GM23248 (cell line): Measurements from ENCODE around the gene KIF5A. TPM values are rescaled to one million over a fixed set of nuclear protein-coding genes. Genes with fewer than 3 reads are reported as not detected.

Source experiments
- DNase-seq: peaks from one replicate; pipeline ENCODE4 v3.0.0-alpha.2; 2015
- H2AFZ ChIP-seq: fragments of 200-600 bp; sonication (generic); 2 replicates; pipeline ENCODE4 v1.6.1; 2016; ENCODE audit warnings: antibody characterized with exemption
- H3F3A ChIP-seq: fragments of 200-600 bp; sonication (generic); 2 replicates; pipeline ENCODE4 v1.6.1; 2016; ENCODE audit warnings: mild to moderate bottlenecking, antibody characterized with exemption, mixed run types; ENCODE audit not compliant: insufficient read depth
- H3K27ac ChIP-seq: fragments of 200-600 bp; sonication (generic); 2 replicates; pipeline ENCODE4 v1.5.1; 2016; ENCODE audit warnings: mild to moderate bottlenecking
- H3K27me3 ChIP-seq: fragments of 200-600 bp; sonication (generic); replicated peaks from 2 replicates; pipeline ENCODE4 v1.6.1; 2016; ENCODE audit warnings: mild to moderate bottlenecking; ENCODE audit not compliant: insufficient read depth
- H3K36me3 ChIP-seq: fragments of 200-600 bp; sonication (generic); 2 replicates; pipeline ENCODE4 v1.6.1; 2016; ENCODE audit warnings: low read depth, mild to moderate bottlenecking
- H3K4me1 ChIP-seq: fragments of 200-600 bp; sonication (generic); 2 replicates; pipeline ENCODE4 v1.6.1; 2016; ENCODE audit warnings: mild to moderate bottlenecking; ENCODE audit not compliant: insufficient read depth
- H3K4me2 ChIP-seq: fragments of 200-600 bp; sonication (generic); one replicate; pipeline ENCODE4 v1.6.1; 2016; ENCODE audit warnings: mild to moderate bottlenecking; ENCODE audit not compliant: unreplicated experiment
- H3K4me3 ChIP-seq: fragments of 200-600 bp; sonication (generic); 2 replicates; pipeline ENCODE4 v1.5.1; 2016; ENCODE audit warnings: mild to moderate bottlenecking
- H3K79me2 ChIP-seq: fragments of 200-600 bp; sonication (generic); 2 replicates; pipeline ENCODE4 v1.6.1; 2016; ENCODE audit warnings: mild to moderate bottlenecking; ENCODE audit not compliant: insufficient read depth
- H3K9ac ChIP-seq: fragments of 200-600 bp; sonication (generic); 2 replicates; pipeline ENCODE4 v1.6.1; 2016; ENCODE audit warnings: mild to moderate bottlenecking
- H3K9me2 ChIP-seq: fragments of 200-600 bp; sonication (generic); 2 replicates; pipeline ENCODE4 v1.6.1; 2016; ENCODE audit warnings: mixed run types, mild to moderate bottlenecking, moderate library complexity; ENCODE audit not compliant: insufficient read depth
- H3K9me3 ChIP-seq: fragments of 200-600 bp; sonication (generic); one replicate; pipeline ENCODE4 v1.6.1; 2017; ENCODE audit warnings: low read depth
- H4K20me1 ChIP-seq: fragments of 200-600 bp; sonication (generic); 2 replicates; pipeline ENCODE4 v1.6.0; 2016; ENCODE audit not compliant: insufficient read depth
- EZH2 ChIP-seq: fragments of 200-600 bp; sonication (generic); IDR thresholded peaks from 2 replicates; pipeline ENCODE4 v1.6.1; 2018; ENCODE audit warnings: antibody characterized with exemption, mild to moderate bottlenecking; ENCODE audit not compliant: insufficient read depth, poor library complexity, severe bottlenecking
- EZH2phosphoT487 ChIP-seq: fragments of 200-600 bp; sonication (generic); IDR thresholded peaks from 2 replicates; pipeline ENCODE4 v1.6.1; 2018; ENCODE audit warnings: antibody characterized with exemption, moderate library complexity, mild to moderate bottlenecking, low read depth; ENCODE audit not compliant: insufficient read depth
- WGBS, 2 experiments: methylation state at CpG; one replicate each; pipeline ENCODE4 v1.1.6; 2015 to 2017; ENCODE audit warnings: low lambda C conversion rate in 2 of 2, low coverage in 1 of 2; ENCODE audit errors: missing lambda C conversion rate in 2 of 2; 5-methylcytosine and 5-hydroxymethylcytosine counted together
- in situ Hi-C: fragments of 300-500 bp; cut with MboI; formaldehyde crosslinking; loops from 2 replicates; pipeline ENCODE4 v1.15.0; 2020
- polyA plus RNA-seq: library from polyadenylated mRNA; unstranded; fragments of >200 nt; fragmentation: Nextera tagmentation; extraction: Ambion mirVana; gene quantifications from 2 replicates; pipeline ENCODE4 v1.2.1, GENCODE V29; 2016
- total RNA-seq: library from RNA; depleted of rRNA; stranded (reverse); fragments of >200 nt; shearing (Covaris generic); gene quantifications from 2 replicates; pipeline ENCODE4 v1.2.3, GENCODE V29; 2014

KIF5A gene
- total and polyA plus RNA-seq, 2 experiments from 2014 or later, result 0.11 to 0.18 TPM

GRCh38 chr12:57593187-57593586 is 43.3 kb downstream of the KIF5A start:
- TF ChIP-seq EZH2phosphoT487 (no peak), EZH2 (no peak)
- H3F3A ChIP-seq, result 0 out of 2 replicates have a peak, but pooled peaks cover 5% of the 10 kb centered on the region
- H3K36me3 ChIP-seq, result peaks cover 4% of the 10 kb centered on the region; the same call in 1 of the 2 replicates
- no peak overlapping the region for H3K27ac ChIP-seq
- H3K79me2 ChIP-seq, result no peaks in the 10 kb centered on the region
- H3K9ac ChIP-seq, result no peak overlapping the region
- in situ Hi-C loops, result no loop called here
- no peaks in the 10 kb centered on the region for H3K9me2 ChIP-seq
- H3K4me2 ChIP-seq, result no peak overlapping the region
- 90 to 96% methylated on average over 4 of the region's 4 CpGs for WGBS, 2 experiments
- H3K4me1 ChIP-seq, result peaks cover 15% of the 10 kb centered on the region
- no peak overlapping the region for H2AFZ ChIP-seq
- no peaks in the 10 kb centered on the region for H3K9me3 ChIP-seq
- DNase-seq, result no peak
- peaks cover under 1% of the 10 kb centered on the region; the same call in 1 of the 2 replicates for H3K27me3 ChIP-seq
- H3K4me3 ChIP-seq, result no peak overlapping the region
- H4K20me1 ChIP-seq, result no peaks in the 10 kb centered on the region

DNA sequence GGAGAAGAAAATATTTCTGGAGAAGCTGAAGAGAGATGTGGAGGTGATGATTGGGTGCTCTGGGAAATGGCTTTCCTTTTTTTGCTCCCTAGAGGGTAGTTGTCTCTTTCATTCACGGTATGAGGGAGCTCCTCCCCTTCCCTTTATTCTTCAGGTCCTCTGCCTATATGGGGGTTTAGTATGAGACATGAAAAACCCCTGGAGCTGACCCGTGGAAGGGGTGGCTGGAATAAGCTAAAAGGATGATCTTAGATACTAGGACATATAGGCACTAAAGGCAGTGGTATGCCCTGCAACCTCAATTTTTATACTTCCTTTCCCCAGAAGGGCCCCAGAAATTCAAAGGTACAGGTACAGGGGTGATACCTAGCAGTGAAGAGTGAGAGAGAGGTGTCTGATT is 50.6 kb downstream of the KIF5A start:
- H3K9me3 ChIP-seq, result no peaks in the 10 kb centered on the region
- WGBS, 2 experiments, result 67 to 85% methylated on average over 2 of the region's 2 CpGs
- H3K4me2 ChIP-seq, result no peak overlapping the region

GRCh38 chr12:57602544-57602943 is 52.7 kb downstream of the KIF5A start:
- TF ChIP-seq EZH2 (no peak), EZH2phosphoT487 (no peak)

More for the DNA sequence above, 50.6 kb downstream of the KIF5A start:
- TF ChIP-seq EZH2phosphoT487 (no peak), EZH2 (no peak)
- Histone ChIP-seq H3K79me2 (no peaks in the 10 kb centered on the region), H4K20me1 (no peaks in the 10 kb centered on the region), H3F3A (no peaks in the 10 kb centered on the region), H3K36me3 (peaks cover 4% of the 10 kb centered on the region; the same call in 1 of the 2 replicates), H3K4me1 (peaks cover 9% of the 10 kb centered on the region), H3K27me3 (no peaks in the 10 kb centered on the region), H3K9ac (no peak overlapping the region), H2AFZ (no peak overlapping the region), H3K9me2 (no peaks in the 10 kb centered on the region), H3K4me3 (no peak overlapping the region), H3K27ac (no peak overlapping the region)
- in situ Hi-C loops, result no loop called here
- no peak for DNase-seq

GRCh38 chr12:57603324-57603723 is 53.5 kb downstream of the KIF5A start:
- H3K4me2 ChIP-seq, result no peak overlapping the region
- DNase-seq, result no peak
- TF ChIP-seq EZH2phosphoT487 (no peak), EZH2 (no peak)
- in situ Hi-C loops, result no loop called here
- 68 to 70% methylated on average over 2 of the region's 2 CpGs for whole genome bisulfite sequencing, 2 experiments
- no peaks in the 10 kb centered on the region for H3K9me3 ChIP-seq
- H3K27me3 ChIP-seq, result no peaks in the 10 kb centered on the region
- H3F3A ChIP-seq, result peaks cover 5% of the 10 kb centered on the region; the same call in 1 of the 2 replicates
- H4K20me1 ChIP-seq, result no peaks in the 10 kb centered on the region
- H2AFZ ChIP-seq, result peak overlapping the region; percentile 92
- H3K79me2 ChIP-seq, result no peaks in the 10 kb centered on the region
- peak overlapping the region; percentile 27 for H3K27ac ChIP-seq
- no peak overlapping the region for H3K4me3 ChIP-seq
- no peaks in the 10 kb centered on the region for H3K9me2 ChIP-seq
- peaks cover 9% of the 10 kb centered on the region for H3K4me1 ChIP-seq
- H3K36me3 ChIP-seq, result no peaks in the 10 kb centered on the region; the same call in 1 of the 2 replicates
- peak overlapping the region; percentile 51 for H3K9ac ChIP-seq

More at GRCh38 chr12:57602544-57602943, 52.7 kb downstream of the KIF5A start:
- in situ Hi-C loops, result no loop called here
- Histone ChIP-seq H2AFZ (no peak overlapping the region), H3K4me2 (no peak overlapping the region), H3F3A (no peaks in the 10 kb centered on the region), H3K9ac (no peak overlapping the region), H3K27me3 (no peaks in the 10 kb centered on the region), H4K20me1 (no peaks in the 10 kb centered on the region), H3K9me3 (no peaks in the 10 kb centered on the region), H3K36me3 (no peaks in the 10 kb centered on the region; the same call in 1 of the 2 replicates), H3K4me1 (peaks cover 9% of the 10 kb centered on the region), H3K79me2 (no peaks in the 10 kb centered on the region), H3K9me2 (no peaks in the 10 kb centered on the region), H3K4me3 (no peak overlapping the region), H3K27ac (no peak overlapping the region)
- no peak for DNase-seq
